ENCODE results near the gene SAYSD1. TPM values are rescaled to one million over a fixed set of nuclear protein-coding genes. Genes with fewer than 3 reads are reported as not detected.

Gene SAYSD1
- total RNA-seq, 4 donors from 2014 or later: 9.1 to 16.5 (median 15.1) TPM

- H3K4me3 ChIP-seq (ENCODE audit: low read depth, poor library complexity, severe bottlenecking): no peak overlapping the region
- intact Hi-C loops (cut with DNase I; ENCODE audit: low total_unique reads): no loop called here
- no peak for DNase-seq (ENCODE audit: low spot score in 2 of 2)
- WGBS, 2 donors: 79 to 85% methylated on average over 8 of the region's 8 CpGs
- TF ChIP-seq CTCF (IDR thresholded peaks at IDR 0.05) (no peak), POLR2A (IDR thresholded peaks at IDR 0.05) (no peak)
These were observed 49.4 kb downstream of the SAYSD1 start for GRCh38 chr6:39065561-39065960.

- 33 to 72% methylated on average over 1 of the region's 1 CpG for WGBS, 2 donors
- DNase-seq (ENCODE audit: low spot score in 2 of 2): no peak
- intact Hi-C loops (cut with DNase I; ENCODE audit: low total_unique reads): no loop called here
- TF ChIP-seq CTCF (IDR thresholded peaks at IDR 0.05): no peak
- TF ChIP-seq POLR2A (IDR thresholded peaks at IDR 0.05): no peak
- H3K4me3 ChIP-seq (ENCODE audit: low read depth, poor library complexity, severe bottlenecking): no peak overlapping the region
These were observed 51.5 kb downstream of the SAYSD1 start for GRCh38 chr6:39063526-39063925.

- TF ChIP-seq CTCF (IDR thresholded peaks at IDR 0.05) (no peak), POLR2A (IDR thresholded peaks at IDR 0.05) (no peak)
- 24 to 26% methylated on average over 10 of the region's 10 CpGs for WGBS, 2 donors
- no peak for DNase-seq (ENCODE audit: low spot score in 2 of 2)
- H3K4me3 ChIP-seq (ENCODE audit: low read depth, poor library complexity, severe bottlenecking): no peak overlapping the region
- intact Hi-C loops (cut with DNase I; ENCODE audit: low total_unique reads): no loop called here
These were observed 52.8 kb downstream of the SAYSD1 start for GRCh38 chr6:39062014-39062740.

GRCh38 chr6:39061588-39061987 is 53.4 kb downstream of the SAYSD1 start:
- TF ChIP-seq CTCF (IDR thresholded peaks at IDR 0.05) (no peak), POLR2A (IDR thresholded peaks at IDR 0.05) (no peak)
- no peak for DNase-seq (ENCODE audit: low spot score in 2 of 2)
- WGBS, 2 donors: 77 to 83% methylated on average over 3 of the region's 3 CpGs
- no peak overlapping the region for H3K4me3 ChIP-seq (ENCODE audit: low read depth, poor library complexity, severe bottlenecking)
- intact Hi-C loops (cut with DNase I; ENCODE audit: low total_unique reads): no loop called here

GRCh38 chr6:39061182-39061581 is 53.8 kb downstream of the SAYSD1 start:
- 28 to 29% methylated on average over 6 of the region's 6 CpGs for WGBS, 2 donors
- TF ChIP-seq POLR2A (IDR thresholded peaks at IDR 0.05) (no peak), CTCF (IDR thresholded peaks at IDR 0.05) (no peak)

More at GRCh38 chr6:39061182-39061581, 53.8 kb downstream of the SAYSD1 start:
- intact Hi-C loops (cut with DNase I; ENCODE audit: low total_unique reads): no loop called here
- no peak for DNase-seq (ENCODE audit: low spot score in 2 of 2)
- no peak overlapping the region for H3K4me3 ChIP-seq (ENCODE audit: low read depth, poor library complexity, severe bottlenecking)

Data from lower leg skin (tissue), 4 donors.